COR-L47 (cell line): ENCODE data around the gene ZSCAN5A.
"Not testable (repeated sequence)": the region's sequence is repeated elsewhere in the genome, so short reads cannot be mapped to it uniquely, and the experiment has no call there.

Experiments used
- DNase-seq: peaks from one replicate; lab custom pipeline; 2025; lab: John Stamatoyannopoulos, UW

Gene ZSCAN5A, protein sequence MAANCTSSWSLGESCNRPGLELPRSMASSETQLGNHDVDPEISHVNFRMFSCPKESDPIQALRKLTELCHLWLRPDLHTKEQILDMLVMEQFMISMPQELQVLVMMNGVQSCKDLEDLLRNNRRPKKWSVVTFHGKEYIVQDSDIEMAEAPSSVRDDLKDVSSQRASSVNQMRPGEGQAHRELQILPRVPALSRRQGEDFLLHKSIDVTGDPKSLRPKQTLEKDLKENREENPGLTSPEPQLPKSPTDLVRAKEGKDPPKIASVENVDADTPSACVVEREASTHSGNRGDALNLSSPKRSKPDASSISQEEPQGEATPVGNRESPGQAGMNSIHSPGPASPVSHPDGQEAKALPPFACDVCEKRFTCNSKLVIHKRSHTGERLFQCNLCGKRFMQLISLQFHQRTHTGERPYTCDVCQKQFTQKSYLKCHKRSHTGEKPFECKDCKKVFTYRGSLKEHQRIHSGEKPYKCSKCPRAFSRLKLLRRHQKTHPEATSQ

DNA sequence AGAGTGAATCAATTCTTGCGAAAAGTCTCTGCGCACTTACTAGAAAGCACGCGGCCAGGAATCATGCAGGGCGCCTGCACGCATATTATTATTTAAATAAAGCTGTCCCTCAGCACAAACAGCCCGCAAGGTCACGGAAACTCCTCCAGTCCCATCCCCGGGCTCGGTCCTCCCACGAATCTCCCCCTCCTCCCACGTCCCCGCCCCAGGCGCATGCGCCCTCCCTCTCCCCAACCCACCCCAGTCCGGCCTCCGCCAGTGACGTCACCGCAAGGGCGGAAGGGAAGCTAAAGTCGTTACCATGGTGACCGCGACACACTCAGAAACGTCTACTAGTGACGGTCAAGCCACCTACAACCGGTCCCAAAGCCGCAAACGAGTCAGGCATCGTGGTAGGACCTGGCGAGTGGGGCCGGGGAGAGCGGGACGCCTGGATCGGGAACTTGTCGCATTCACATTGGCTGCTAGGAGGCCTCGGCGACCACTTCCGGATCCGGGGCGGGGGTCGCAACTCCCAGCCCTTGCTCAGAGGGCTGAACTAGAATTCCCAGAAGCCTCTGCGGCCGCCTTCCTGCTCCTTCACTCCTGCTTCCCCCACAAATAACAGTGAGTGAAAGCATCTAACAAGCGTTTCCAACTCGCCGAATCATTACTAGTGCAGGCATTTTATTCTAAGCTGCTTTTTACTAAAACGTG lies at the start of gene ZSCAN5A:
Gene ZSCAN5A (minus strand): TSS at position 459 of the 696 bp plus-strand sequence. CDS start 89,793 bp downstream, outside the sequence.
- DNase-seq = peak; percentile 90

DNA sequence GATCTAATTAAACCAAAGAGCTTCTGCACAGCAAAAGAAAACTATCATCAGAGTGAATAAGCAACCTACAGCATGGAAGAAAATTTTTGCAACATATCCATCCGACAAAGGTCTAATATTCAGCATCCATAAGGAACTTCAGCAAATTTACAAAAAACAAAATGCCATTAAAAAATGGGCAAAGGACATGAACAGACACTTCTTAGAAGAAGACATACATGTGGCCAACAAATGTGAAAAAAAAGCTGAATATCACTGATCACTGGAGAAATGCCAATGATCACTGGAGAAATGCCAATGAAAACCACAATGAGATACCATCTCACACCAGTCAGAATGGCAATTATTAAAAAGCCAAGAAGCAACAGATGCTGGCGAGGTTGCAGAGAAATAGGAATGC lies 46.2 kb upstream of the ZSCAN5A start:
- DNase-seq = no peak

DNA sequence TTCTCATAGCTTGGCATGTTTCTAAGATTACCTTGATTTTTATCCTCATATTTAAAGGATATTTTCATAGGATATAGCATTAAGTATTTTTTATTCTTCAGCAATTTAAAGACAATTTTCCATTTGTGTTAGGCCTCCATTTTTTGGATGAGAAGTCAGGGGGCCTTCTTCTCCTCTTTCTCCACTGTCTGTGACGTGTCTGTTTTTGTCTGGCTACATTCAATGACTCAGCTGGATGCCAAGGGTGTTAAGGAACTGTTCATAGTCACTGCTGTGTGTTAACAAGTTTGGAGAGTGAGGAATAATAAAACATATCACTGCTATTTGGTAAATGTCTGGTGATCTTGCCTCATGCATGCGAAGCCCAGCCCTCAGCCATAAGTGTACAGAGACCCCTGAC lies 42.3 kb upstream of the ZSCAN5A start:
- DNase-seq = no peak

DNA sequence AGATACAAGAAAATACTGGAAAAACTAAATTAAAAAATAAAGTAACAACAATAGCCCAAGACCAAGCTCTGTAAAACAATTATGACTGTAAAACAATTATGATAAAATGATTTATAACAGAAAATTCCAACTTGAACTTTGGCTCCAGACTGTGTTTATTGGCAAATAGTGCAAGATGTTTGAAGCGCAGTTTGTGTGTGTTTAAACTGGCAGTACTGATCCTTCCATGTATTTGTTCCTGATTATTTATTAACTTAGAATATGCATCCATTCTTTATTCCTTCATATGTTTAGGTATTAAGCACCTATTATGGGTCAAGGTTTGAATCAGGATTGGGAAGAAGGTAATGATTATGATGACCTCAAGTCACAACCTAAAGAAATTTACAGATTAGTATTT lies 40.9 kb upstream of the ZSCAN5A start:
- DNase-seq = no peak

DNA sequence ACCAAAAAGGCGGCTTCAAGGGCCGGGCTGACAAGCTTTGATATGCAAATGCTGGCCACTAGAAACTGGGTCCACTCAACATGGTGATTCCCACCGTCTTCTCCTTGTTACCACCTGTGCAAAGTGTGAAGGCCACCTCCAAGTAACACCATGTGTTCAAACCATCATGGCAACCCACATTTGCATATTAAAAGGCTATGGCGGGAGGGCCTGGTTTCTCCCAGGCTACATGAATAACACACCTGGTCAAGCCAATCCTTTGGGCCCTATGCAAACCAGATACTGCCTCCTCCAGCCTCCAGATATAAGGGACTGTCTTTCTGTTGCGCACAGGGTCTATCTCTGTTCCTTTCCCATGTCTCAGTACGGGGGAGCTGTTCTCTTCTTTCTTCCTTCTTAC lies 36.6 kb upstream of the ZSCAN5A start:
- DNase-seq = no peak

DNA sequence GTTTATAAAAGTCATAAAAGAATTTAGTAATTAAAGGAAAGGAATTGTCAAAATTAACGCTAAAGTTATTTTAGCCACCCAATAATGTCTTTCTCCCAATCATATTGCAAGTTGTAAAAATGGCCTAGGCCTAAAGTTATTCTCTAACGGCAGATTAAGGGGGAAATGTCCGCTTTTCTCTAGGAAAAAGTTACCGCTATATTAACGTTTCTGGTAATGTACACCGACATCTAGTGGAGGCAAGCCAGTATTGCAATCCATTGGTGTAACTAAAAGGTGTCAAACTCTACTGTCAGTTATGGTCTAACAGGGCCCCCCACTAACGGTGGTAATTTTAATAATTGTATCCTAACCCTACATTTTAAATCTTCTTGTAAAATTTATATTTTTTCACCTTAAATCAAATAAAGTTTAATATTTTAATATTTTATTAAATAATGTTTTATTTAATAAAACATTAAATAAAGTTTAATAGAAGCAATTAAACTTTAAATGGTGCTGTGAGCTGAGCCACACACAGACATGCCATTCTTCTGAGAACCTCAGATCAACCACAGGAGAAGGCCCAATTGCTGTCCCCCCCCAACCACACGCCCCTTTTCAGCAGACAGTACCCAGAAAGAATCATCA lies 35.9 kb upstream of the ZSCAN5A start:
- DNase-seq = peak; percentile 43

DNA sequence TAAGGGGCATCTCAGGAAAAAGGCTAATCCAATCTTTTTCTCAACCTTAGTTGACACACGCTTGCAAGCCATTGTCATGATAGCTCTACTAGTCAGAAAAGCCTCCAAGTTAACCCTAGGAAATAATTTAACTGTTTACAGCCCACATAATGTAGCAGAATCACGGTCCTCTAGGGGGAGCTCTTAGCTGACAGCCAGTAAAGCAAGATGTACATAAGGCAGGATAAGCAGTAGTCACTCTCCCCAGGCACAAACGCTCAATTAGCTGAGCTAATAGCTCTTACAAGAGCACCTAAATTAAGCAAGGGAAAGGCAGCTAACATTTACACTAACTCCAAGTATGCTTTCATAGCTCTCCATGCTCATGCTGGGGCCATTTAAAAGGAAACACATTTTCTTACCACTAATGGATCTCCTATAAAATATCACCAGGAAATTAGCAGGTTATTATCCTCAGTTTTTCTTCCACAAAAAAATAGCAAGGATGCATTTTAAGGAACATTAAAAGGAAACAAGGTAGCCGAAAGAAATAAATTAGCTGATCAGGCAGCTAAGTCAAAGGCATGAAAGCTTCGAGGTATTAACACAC lies 33.7 kb upstream of the ZSCAN5A start:
- DNase-seq = no peak

DNA sequence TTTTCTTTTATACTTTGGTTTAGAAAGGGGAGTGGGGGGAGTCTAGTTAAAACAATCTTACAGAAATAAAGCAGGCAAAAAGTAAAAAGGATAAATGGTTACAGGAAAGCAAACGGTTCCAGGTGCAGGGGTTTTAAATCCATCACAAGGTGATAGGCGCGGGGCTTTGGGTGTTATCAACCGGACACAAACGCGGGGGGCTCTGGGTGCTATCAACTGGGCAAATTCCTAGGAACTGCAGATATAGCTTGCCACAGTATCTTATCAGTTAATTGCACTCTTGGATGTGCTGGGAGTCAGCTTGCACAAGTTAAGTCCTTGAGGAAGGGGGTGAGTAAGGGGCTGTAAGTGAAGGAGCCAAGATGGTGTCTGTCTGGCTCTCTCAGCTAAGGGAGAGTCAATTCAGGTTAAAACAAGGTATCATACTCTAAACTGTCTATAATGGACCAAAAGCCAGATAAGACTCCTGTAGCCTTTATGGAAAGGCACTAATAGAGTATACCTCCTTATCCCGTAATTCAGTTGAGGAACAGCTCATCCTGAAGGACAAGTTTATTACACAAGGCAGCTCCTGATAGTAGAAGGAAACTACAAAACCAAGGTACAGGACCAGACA lies 32.6 kb upstream of the ZSCAN5A start:
- no peak for DNase-seq

DNA sequence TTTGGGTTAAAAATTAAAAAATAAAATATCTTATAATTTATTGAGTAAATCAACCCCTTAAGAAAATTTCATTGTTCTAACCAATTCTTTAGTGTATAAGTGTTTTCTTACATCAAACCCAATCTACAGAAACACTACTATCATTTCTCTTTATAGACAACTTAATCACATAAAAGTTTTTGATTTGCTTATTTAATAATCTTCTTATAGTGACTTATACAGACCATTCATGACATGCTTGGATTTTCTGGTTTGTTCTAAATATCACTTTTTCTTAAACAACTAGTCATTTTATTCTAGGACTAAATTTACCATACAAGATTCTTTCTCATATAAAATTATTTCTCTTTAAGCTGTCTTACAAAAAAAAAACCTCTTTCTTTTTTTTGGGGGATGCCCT lies 27.3 kb upstream of the ZSCAN5A start:
- DNase-seq = no peak

DNA sequence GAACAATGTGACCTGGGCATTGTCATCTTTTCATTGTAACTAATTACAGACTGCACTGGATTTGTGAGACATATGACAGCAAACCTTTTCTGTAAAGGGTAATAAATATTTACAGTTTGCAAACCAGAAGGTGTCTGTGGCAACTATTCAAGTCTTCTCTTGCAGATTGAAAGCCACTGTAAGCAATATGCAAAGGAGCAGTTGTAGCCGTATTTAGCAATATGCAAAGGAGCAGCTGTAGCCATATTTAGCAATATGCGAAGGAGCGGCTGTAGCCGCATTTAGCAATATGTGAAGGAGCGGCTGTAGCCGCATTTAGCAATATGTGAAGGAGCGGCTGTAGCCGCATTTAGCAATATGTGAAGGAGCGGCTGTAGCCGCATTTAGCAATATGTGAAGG lies 24.4 kb upstream of the ZSCAN5A start:
- not testable (repeated sequence) for DNase-seq

DNA sequence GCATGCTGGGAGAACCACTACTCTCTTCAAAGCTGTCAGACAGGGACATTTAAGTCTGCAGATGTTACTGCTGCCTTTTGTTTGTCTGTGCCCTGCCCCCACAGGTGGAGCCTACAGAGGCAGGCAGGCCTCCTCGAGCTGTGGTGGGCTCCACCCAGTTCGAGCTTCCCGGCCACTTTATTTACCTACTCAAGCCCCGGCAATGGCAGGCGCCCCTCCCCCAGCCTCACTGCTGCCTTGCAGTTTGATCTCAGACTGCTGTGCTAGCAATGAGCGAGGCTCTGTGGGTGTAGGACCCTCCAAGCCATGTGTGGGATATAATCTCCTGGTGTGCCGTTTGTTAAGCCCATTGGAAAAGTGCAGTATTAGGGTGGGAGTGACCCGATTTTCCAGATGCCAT lies 22.4 kb upstream of the ZSCAN5A start:
- DNase-seq = not testable (repeated sequence)

DNA sequence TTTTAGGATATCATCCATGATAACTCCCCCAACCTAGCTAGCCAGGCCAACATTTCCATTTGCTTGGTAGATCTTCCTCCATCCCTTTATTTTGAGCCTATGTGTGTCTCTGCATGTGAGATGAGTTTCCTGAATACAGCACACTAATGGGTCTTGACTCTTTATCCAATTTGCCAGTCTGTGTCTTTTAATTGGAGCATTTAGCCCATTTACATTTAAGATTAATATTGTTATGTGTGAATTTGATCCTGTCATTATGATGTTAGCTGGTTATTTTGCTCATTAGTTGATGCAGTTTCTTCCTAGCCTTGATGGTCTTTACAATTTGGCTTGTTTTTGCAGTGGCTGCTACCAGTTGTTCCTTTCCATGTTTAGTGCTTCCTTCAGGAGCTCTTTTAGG lies 20.7 kb upstream of the ZSCAN5A start:
- DNase-seq = not testable (repeated sequence)

DNA sequence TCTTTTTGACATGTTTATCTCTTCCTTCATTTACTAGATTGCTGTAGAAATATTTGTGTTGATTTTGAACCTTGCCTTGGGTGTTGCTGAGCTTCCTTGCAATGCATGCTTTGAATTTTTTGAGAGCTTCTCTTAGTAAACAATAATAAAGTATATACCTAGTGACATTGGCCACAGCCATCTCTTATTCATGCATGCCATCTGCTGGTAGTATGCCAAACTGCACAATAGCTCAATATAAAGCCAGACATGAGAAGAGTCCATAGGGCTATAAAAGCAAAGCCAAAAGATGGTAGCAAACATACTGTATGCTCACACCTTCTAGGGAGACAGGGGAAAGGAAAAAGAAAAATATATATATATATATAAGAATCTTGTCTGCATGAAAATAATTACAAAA lies 18.9 kb upstream of the ZSCAN5A start:
- peak; percentile 42 for DNase-seq

DNA sequence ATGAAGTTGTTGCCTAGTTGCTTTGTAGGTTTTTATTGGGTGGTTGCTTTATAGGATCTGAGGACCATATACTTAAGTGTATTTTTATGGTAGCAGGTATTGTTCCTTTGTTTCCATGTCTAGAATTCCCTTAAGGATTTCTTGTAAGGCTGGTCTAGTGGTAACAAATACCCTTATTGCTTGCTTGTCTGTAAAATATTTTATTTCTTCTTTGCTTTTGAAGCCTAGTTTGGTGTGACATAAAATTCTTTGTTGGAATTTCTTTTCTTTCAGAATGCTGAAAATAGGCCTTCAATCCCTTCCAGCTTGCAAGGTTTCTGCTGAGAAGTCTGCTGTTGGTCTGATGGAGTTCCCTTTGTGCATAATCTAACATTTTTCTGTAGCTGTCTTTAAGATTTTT lies 18.1 kb upstream of the ZSCAN5A start:
- no peak for DNase-seq

DNA sequence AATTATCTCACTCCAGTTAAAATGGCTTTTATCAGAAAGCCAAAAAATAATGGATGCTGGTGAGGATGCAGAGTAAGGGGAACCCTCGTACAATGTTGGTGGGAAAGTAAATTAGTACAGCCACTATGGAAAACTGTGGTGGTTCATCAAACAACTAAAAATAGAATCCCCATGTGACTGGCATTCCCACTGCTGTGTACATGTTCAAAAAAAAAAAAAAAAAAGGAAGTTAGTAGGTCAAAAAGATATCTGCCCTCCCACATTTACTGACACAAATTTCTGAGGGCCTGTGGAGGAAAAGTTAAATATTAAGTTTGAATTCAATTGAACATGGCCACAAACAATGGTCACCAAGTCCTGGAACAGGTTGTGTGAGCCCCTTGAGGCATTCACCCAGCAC lies 9.8 kb upstream of the ZSCAN5A start:
- no peak for DNase-seq

DNA sequence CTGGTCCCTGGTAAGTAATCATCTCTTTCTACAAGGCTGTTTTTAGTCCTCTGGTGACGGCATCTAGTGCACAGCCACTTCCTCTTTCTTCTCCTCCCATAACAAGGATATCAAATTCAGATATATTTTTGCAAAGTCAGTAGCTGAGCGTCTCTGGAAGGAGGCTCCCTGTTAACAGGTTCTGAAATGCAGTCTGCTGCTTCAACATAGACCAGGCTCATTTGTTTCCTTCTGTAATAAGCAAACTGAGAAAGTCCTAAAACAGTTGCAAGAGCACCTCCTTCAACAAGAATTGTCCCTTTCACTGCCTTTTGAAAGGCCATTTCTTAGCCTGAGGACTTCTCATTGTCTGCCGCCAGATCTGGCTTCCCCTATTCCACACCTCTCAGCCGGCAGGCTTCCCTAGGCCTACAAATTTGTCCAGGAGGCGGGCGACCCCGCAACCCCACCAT lies 7.4 kb upstream of the ZSCAN5A start:
- DNase-seq = no peak

DNA sequence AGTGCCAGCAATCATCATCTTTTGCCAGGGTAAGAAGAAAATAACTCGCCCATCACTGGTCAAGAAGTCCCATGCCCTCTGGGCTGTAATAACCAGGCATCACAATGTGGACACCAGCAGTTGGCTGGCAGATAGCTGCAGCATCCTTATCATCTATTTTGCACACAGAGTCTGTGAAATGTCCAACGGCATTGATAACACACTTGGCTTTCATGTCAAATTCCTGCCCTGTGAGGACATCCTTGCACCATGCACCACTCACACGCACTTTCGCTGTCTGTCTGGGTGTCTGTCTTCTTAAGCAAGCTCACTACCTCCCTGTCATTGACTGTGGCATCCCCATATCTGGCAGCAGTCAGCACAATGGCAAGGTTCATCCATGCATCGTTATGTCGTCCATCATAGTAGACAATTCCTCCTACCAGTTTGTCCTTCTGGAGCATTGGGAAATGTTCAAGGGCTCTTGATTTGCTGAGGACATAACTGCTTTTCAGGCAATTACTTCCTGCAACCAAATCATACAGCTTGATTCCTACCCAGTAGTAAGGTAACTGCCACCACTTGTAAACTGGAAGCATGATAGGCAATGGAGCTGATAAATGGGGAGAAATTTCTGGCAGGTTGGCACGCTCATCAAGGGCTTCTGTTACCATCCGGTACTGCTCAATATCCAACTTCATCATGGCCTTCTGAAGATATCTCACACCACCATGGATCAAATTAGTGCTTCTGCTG lies 6.8 kb upstream of the ZSCAN5A start:
- no peak for DNase-seq

DNA sequence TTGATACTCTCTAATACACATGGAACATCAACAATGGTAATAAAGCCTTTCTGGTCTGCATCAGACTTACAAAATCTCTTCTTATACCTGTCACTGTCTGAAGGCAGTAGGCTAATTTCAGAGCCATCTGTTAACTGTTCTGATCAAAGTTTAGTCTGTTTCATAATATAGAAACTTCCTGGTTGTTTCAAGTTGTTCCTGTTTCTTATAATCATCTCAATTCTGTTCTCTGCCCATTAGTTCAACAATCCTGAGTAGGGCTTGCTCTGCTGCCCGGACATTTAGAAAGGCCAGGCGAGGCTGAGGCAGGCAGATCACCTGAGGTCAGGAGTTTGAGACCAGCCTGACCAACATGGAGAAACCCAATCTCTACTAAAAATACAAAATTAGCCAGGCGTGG lies 5.4 kb upstream of the ZSCAN5A start:
- DNase-seq = no peak

DNA sequence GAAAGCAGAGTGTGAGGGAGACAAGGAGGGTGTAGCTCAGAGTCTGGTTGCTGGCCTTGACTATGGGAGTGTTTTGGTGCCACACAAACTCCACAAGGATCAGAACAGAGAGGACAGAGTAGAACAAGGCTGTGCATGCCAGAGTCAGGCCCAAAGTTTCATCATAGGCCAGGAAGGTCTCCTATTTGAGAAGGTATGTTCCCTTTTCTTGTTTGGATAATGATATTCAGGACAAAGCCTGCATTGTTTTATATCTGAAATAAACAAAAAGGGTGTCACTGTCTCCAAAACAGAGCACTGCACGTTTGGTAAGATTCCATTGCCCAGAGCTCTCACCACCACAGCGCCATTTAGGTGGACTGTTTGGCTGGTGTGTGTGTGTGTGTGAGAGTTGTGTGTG lies 3.1 kb upstream of the ZSCAN5A start:
- no peak for DNase-seq

DNA sequence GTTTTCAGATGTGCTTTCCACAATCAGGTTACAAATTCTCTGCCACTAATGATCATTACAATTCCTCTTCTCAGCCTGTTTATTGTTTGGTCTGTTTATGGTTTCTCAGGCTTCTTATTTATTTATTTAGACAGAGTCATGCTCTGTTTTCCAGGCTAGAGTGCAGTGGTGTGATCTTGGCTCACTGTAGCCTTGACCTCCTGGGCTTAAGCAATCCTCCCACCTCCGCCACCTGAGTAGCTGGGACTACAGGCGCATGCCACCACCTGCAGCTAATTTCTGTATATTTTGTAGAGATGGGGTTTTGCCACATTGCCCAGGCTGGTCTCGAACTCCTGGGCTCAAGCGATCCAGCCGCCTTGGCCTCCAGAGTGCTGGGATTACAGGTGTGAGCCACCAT lies 2.1 kb upstream of the ZSCAN5A start:
- DNase-seq = no peak
